CD4-positive, alpha-beta T cell treated with Interleukin-4 for 1 hour (primary cell): ENCODE data around the gene PRR11.
"Not testable (repeated sequence)": the region's sequence is repeated elsewhere in the genome, so short reads cannot be mapped to it uniquely, and the experiment has no call there.

Source experiments
- DNase-seq, 2 donors: peaks; one replicate each; pipeline ENCODE4 v3.0.0-alpha.2; 2020 to 2022

Gene PRR11

DNA sequence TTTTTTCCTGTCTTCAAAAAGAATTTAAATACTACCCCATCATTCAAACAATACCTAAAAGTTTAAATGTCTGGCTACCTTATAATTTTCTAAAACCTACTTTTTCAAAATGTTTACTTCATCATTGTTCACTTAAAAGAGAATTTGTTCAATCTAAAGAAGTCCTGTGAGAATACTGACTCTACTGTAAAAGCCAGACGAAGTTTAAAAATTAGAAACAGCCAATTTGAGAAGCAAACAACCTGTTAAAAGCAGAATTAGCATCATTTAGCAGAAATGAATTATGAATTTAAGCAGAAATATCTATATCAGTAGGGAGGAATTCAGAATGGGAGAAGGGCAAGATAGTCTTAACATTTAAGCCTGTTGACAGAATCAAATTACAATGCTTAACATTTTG is 2.6 kb upstream of the PRR11 start:
- no peak for DNase-seq

DNA sequence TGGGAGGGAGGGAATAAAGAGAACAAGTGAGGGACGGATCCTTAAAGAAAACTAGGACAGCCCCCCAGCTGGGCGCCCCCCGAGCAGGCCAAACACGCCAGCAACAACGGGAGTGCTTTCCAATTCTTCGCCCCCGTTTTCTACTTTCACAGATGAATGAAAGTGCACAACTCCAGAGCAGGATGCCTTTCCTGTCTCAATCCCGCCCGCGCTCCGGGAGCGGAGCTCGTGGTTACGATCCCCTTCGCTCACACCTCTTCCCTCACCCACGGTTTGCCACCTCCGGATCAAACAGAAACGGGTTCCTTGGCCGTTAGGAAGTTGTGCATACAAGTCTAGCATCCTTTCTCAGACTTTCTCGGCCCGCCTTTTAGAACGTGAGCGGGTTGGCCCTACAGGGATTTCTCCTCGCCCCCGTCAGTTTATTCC is 1.2 kb upstream of the PRR11 start:
- peak in 1 of 2 donors; percentile 29 for DNase-seq

DNA sequence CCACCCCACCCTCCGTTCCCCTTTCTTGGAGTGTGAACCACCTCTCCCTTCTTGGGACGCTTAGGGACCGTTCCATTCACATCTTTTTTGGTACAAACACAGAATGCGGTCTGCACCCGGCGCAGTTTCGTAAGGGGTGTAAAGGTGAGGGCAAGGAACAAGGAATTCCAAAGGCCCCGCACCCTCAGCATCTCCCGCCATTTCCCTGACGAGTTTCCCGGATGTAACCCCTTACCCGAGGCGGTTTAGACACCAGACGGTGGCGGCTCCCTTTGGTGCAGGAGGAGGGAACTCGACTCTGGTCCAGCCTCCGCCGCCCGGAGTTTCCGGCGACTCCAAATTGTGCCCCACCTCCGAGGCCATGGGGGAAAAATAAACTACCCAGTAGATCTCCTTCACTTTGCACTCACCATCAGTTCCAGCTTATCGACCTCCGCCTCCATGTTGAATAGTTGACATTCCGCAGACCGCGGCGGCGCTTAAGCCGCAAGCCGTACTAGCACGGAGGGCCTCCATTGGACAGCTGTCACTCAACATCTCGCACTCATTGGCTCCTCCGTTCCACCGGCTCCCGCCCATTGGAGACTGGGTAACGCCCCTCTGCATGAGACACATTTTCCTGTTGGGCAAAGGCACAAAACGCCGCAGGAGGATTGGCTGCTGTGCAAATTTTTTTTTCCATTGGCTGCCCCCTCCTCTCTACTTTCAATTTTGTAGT is 666 bp upstream of the PRR11 start, which contains the start of gene SKA2:
Gene SKA2 (minus strand): TSS at position 466 of the 718 bp plus-strand sequence. CDS start 23 bp downstream, at position 443.
- no peak for DNase-seq

- DNase-seq: peak in 1 of 2 donors; percentile 51
These were observed 4.8 kb downstream of the PRR11 start for GRCh38 chr17:59160157-59161025.

GRCh38 chr17:59161477-59161876 is 5.9 kb downstream of the PRR11 start:
- DNase-seq: no peak

DNA sequence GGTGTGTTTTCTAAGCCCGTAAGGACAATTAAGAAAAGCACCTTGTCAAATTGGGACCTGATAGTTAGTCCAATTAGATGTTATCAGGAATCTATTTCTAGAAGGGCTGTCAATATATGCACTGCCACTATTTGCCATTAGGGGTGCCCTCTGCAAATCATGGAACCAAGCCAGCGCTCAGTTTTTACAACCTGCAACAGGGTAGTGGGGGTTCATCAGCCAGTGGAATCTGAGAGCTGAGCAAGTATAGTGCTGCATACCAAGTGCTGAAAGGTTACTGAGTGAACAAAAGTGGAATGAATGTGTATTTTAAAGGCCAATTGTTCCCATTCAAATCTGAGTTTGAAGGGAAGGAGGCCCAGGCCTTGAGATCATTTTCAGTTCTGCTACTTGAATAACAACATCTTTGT is 10.4 kb downstream of the PRR11 start:
- DNase-seq: peak; percentile 34 to 64

DNA sequence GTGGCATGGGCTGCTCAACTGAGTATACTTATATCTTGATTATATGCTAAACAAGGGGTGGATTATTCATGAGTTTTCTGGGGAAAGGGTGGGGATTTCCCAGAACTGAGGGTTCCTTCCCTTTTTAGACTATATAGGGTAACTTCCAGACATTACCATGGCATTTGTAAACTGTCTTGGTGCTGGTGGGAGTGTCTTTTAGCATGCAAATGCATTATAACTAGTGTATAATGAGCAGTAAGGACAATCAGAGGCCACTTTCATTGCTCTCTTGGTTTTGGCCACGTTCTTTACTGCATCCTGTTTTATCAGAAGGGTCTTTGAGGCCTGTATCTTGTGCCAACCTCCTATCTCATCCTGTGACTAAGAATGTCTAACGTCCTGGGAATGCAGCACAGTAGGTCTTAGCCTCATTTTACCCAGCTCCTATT is 12.0 kb downstream of the PRR11 start:
- peak; percentile 22 to 39 for DNase-seq

DNA sequence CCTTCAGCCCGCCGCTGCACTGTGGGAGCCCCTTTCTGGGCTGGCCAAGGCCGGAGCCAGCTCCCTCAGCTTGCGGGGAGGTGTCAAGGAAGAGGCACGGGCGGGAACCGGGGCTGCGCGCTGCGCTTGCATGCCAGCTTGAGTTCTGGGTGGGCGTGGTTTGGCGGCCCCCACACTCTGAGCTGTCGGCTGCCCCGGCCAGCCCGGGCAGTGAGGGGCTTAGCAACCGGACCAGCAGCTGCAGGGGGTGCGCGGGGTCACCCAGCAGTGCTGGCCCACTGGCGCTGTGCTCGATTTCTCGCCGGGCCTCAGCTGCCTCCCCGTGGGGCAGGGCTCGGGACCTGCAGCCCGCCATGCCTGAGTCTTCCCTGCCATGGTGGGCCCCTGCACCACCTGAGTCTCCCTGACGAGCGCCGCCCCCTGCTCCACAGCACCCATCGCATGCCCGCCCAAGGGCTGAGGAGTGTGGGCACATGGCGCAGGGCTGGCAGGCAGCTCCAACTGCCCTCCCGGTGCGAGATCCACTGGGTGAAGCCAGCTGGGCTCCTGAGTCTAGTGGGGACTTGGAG is 17.0 kb downstream of the PRR11 start:
- DNase-seq: no peak

DNA sequence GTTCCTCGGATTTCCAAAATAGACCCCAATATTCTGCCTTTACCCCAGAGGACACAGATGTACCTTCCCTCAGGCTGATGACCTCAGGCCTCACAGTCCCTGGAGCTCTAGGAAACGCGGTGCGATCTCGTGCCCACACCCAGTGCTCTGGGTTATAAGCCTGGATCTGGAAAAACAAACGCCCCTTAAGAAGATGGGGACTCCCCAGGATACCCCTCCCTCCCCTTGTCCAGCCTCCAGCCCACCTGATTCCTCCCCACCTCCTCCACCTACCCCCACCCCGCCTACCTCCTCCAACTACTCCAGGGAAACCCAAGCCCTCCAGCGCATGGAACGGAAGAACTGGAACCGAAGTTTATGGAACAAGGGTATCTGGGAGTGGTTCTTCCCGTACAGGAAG is 19.1 kb downstream of the PRR11 start:
- no peak for DNase-seq

DNA sequence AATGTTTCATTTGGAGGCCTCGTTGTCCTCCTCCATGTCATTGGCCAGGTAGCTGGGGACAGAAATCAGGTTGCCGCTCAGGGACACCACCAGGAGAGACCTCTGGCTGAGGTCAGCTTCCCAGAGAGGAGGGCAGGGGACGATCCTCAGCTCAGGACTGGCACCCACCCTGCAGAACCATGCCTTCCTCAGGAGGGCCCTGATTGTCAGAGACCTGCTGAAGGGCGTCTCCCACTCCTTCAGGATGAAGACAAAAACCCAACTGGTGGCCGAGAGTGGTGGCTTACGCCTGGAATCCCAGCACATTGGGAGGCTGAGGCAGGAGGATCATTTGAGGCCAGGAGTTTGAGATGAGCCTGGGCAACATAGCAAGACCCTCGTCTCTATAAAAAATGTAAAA is 19.5 kb downstream of the PRR11 start:
- no peak for DNase-seq

- DNase-seq: no peak
These were observed 22.9 kb downstream of the PRR11 start for GRCh38 chr17:59178266-59178985.

DNA sequence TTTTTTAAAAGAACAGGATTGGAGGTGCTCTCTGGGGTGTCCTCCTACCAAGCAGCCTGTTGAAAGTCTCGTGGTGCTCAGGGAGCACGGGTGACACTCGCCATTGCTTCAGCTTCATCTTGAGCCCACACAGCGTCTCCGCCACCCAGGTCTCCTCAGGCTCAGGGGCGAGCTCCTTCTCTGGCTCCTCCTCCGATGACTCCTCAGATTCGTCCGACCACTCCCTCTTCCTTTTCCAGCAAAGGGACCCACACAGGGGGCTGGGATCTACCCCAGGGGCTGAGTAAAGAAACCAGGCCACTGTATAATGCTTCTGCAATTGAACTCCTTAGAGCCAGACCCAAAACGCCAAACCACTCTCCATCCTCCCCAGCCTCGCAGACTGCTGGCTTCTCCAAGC is 24.1 kb downstream of the PRR11 start:
- DNase-seq: not testable (repeated sequence)

GRCh38 chr17:59180626-59181025 is 25.1 kb downstream of the PRR11 start:
- DNase-seq: no peak

GRCh38 chr17:59181481-59181880 is 25.9 kb downstream of the PRR11 start:
- no peak for DNase-seq

DNA sequence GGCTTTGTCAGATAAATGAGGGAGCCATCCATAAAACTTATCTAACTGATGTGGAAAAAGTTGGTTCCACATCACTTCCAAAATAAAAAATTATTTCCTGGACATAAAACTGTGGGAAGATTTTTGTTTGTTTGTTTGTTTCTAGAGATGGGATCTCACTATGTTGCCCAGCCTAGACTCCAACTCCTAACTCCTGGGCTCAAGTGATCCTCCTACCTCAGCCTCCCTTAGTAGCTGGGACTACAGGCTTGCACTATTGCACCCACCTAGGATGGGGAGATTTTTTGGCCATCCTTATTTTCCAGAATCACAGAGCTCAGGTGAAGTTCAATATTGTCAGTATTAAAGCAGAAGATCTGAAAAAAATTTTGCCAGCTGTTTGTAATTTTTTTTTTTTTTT is 30.5 kb downstream of the PRR11 start:
- DNase-seq: no peak

- DNase-seq: no peak
These were observed 31.3 kb downstream of the PRR11 start for GRCh38 chr17:59186850-59187249.

GRCh38 chr17:59190806-59191205 is 35.3 kb downstream of the PRR11 start:
- DNase-seq: no peak

DNA sequence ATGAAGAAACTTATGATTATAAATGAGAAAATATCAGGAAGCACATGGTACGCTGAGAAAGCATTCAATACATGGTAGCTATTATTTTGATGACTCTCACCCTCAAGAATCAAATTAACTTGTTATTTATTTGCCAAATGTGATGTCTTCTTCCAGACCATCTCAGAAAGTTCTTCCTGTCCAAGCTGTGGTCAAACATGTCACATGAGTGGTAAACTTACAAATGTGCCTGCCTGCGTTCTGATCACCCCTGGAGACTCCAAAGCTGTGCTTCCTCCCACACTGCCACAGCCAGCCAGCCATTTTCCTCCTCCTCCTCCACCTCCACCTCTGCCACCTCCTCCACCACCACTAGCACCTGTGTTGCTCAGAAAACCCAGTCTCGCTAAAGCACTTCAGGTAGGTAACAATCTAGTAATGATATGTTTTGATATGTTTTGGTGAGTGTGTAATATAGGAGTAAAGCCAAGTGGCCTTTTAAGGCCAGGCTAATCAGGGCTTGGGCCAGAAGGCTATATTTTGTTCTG is 37.9 kb downstream of the PRR11 start:
- DNase-seq: no peak

DNA sequence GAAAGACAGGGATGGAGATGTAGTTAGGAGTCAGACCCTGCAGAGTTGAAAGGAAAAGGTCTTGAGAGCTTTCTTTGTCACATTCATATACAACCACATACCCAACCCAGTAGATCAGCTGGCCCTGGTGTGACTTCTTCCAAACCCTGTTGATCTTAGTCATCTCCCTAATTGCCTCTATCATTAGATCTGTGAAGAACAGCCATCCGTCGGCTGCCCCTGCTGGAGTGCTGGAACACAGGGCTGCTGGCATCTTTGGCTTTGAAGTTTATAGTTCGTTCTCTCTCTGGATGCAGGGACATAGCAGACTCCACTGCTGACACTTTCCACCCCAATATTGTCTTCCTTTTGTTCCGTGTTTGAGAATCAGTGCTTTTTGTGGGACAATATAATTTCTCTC is 43.9 kb downstream of the PRR11 start:
- DNase-seq: no peak

DNA sequence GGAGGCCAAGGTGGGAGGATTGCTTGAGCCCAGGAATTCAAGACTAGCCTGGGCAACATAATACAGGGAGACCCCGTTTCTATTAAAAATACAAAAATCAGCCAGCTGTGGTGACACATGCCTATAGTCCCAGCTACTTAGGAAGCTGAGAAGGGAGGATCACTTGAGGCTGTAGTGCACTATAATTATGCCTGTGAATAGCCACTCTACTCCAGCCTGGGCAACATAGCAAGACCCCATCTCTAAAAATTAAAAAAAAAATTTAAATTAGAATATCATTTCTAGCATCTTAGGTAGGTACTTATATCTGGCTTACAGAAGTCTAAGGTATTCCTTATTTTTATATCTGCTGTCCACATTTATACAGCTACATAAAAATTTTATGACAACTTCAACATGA is 46.8 kb downstream of the PRR11 start:
- no peak for DNase-seq

DNA sequence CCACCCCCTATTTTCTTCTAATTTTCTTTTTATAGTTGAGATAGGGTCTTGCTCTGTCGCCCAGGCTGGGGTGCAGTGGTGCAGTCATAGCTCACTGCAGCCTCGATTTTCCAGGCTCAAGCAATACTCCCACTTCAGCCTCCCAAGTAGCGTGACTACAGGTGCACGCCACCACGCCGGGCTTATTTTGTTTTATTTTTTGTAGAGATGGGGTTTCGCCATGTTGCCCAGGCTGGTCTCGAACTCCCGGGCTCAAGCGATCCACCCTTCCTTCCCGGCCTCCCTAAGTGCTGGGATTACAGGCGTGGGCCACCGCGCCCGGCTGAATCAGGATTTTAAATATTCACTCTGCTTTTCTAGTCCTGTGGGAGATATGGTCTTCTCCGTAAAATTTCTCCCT is 63.8 kb downstream of the PRR11 start:
- no peak for DNase-seq

GRCh38 chr17:59219992-59220327 is 64.4 kb downstream of the PRR11 start:
- DNase-seq: no peak
